Measurements from ENCODE around the gene TTC13. TPM values are rescaled to one million over a fixed set of nuclear protein-coding genes. Genes with fewer than 3 reads are reported as not detected.

Gene TTC13
- total and polyA plus RNA-seq, 10 of the 15 experiments (the other 5 are each of a cell fraction or from before 2014, with no cell fraction given) = 5.8 to 30.8 (median 18.5) TPM

DNA sequence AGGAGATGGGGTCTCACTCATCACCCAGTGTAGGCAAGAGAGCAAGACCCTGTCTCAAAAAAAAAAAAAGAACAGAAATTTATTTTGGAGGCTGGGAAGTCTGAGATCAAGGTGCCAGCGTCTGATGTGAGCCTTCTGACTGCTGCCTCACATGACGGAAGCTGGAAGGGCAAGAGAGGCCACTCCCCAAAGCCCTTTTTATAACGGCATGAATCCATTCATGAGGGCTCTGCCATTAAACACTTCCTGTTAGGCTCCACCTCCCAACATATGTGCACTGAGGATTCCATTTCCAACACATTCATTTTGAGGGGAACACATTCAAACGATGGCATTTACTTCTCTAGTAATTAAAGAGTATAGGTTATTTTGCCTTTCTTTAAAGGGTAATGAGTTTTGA, 59.5 kb downstream of the TTC13 start:
- Histone ChIP-seq H3K27ac (ENCODE audit: control insufficient read depth, insufficient read depth) (no peak overlapping the region), H3K4me1 (ENCODE audit: control insufficient read depth, insufficient read depth, low read length) (no peaks in the 10 kb centered on the region), H3K79me2 (ENCODE audit: control insufficient read depth, insufficient read depth, low read length) (no peaks in the 10 kb centered on the region), H2AFZ (ENCODE audit: control insufficient read depth, low read depth, low read length) (no peak overlapping the region), H3K9ac (ENCODE audit: control insufficient read depth, insufficient read depth, low read length) (no peak overlapping the region), H3K4me3 (no peak overlapping the region), H3K36me3 (ENCODE audit: control insufficient read depth in 2 of 2, insufficient read depth in 2 of 2, low read length in 1 of 2) (peaks cover 3 to 22% of the 10 kb centered on the region in 2 experiments), H3K27me3 (replicated peaks in 1 of 2; ENCODE audit: control insufficient read depth in 2 of 2, insufficient read depth in 2 of 2, low read length in 1 of 2) (no peaks in the 10 kb centered on the region), H3K4me2 (ENCODE audit: control insufficient read depth, insufficient read depth) (no peak overlapping the region), H3K9me3 (replicated peaks; ENCODE audit: control insufficient read depth, insufficient read depth, low read length) (no peaks in the 10 kb centered on the region), H4K20me1 (ENCODE audit: control insufficient read depth, insufficient read depth) (no peaks in the 10 kb centered on the region)
- ChIA-PET CTCF (interaction anchor here (1.0 to 7.1 kb wide), 8 partner anchors 13 to 323 kb away, joined by 3 to 30 read pairs (median 4); no protein-coding TSS in a partner anchor), SMC1A (ENCODE audit: uncharacterized antibody, unreplicated experiment) (interaction anchor here (1.0 to 2.5 kb wide), 4 partner anchors 9 to 174 kb away, joined by 3 to 12 read pairs (median 4); no protein-coding TSS in a partner anchor), RAD21 (ENCODE audit: unreplicated experiment) (interaction anchor here (1.1 kb wide), 1 partner anchor 60 kb away, joined by 6 read pairs; the partner anchor contains the start of gene ARV1), POLR2A (no interaction called here)
- in situ Hi-C loops (cut with MboI) = loop anchor here (10.0 kb wide), 1 partner anchor 176 kb away; no protein-coding TSS in a partner anchor
- FAIRE-seq = no peak
- no peak for DNase-seq (ENCODE audit: low read depth, low spot score)
- no TSS peak for BruUV-seq (replicated peaks)
- intact Hi-C loops (cut with micrococcal nuclease; ENCODE audit: unreplicated experiment) = no loop called here
- no peak for TF ChIP-seq SREBF2 (IDR thresholded peaks at IDR 0.05; ENCODE audit: low read length)
- no peak for TF ChIP-seq STAT3 (IDR thresholded peaks at IDR 0.05; ENCODE audit: low read depth, low read length)
- no peak for TF ChIP-seq CBX5 (IDR thresholded peaks at IDR 0.05; ENCODE audit: low read depth)
- TF ChIP-seq TAF1 (IDR thresholded peaks at IDR 0.05; ENCODE audit: borderline replicate concordance, low read depth, low read length) = no peak
- TF ChIP-seq BCLAF1 (IDR thresholded peaks at IDR 0.05) = no peak
- no peak for TF ChIP-seq SP1 (IDR thresholded peaks at IDR 0.05; ENCODE audit: low read depth, low read length)
- TF ChIP-seq ATF7 (IDR thresholded peaks at IDR 0.05; ENCODE audit: low read depth) = no peak
- no peak for TF ChIP-seq CHD4 (IDR thresholded peaks at IDR 0.05)
- no peak for TF ChIP-seq CHD1 (IDR thresholded peaks at IDR 0.05; ENCODE audit: low read depth, low read length)
- TF ChIP-seq ATF3 (IDR thresholded peaks at IDR 0.05; ENCODE audit: borderline replicate concordance, extremely low read depth, low read depth, low read length) = no peak
- TF ChIP-seq FOXK2 (IDR thresholded peaks at IDR 0.05) = no peak
- no peak for TF ChIP-seq BCL11A (IDR thresholded peaks at IDR 0.05; ENCODE audit: low read depth, low read length)
- TF ChIP-seq ZNF24 (IDR thresholded peaks at IDR 0.05) = no peak
- WGBS (ENCODE audit: insufficient coverage, insufficient replicate concordance, low lambda C conversion rate, missing lambda C conversion rate) = 77% methylated on average over 4 of the region's 4 CpGs
- no peak for ATAC-seq

Data from GM12878 (cell line).